Panc1 (cell line): ENCODE measurements around the gene UROD. TPM values are rescaled to one million over a fixed set of nuclear protein-coding genes. Genes with fewer than 3 reads are reported as not detected.

Experiments
- ATAC-seq: fragments of 200-7000 bp; cut with Tn5 transposase; 2 replicates; pipeline ENCODE4 v1.9.1; 2020; ENCODE audit warnings: mild to moderate bottlenecking, moderate library complexity
- Bru-seq: library from RNA; stranded (reverse); fragments of 400-500 nt; gene quantifications from one replicate; lab custom pipeline; 2021; lab: Mats Ljungman, UMichigan
- BruChase-seq, 2 experiments: library from RNA; stranded (reverse); fragments of 400-500 nt; gene quantifications; one replicate each; lab custom pipeline; 2021; lab: Mats Ljungman, UMichigan
- BruUV-seq: library from RNA; stranded (reverse); fragments of 400-500 nt; replicated peaks from 2 replicates; lab custom pipeline; 2021; lab: Mats Ljungman, UMichigan
- CTCF ChIA-PET: fragments of 300-600 bp; sonication (Branson Sonifier 250); formaldehyde crosslinking; loops from one replicate; lab custom pipeline; 2022; ENCODE audit warnings: antibody characterized with exemption; lab: Charles Lee
- POLR2A ChIA-PET: fragments of 300-600 bp; sonication (Branson Sonifier 250); formaldehyde crosslinking; loops from one replicate; lab custom pipeline; 2022; ENCODE audit warnings: antibody characterized with exemption; lab: Charles Lee
- DNase-seq: peaks from one replicate; pipeline ENCODE4 v3.0.0-alpha.2; 2010; ENCODE audit warnings: low read depth, low spot score
- H3K27ac ChIP-seq: 2 replicates; pipeline ENCODE4 v1.5.1; 2011; ENCODE audit warnings: mild to moderate bottlenecking, low read length, inconsistent platforms
- H3K27me3 ChIP-seq: fragments of 200-500 bp; sonication (Bioruptor generic); 2 replicates; pipeline ENCODE4 v1.6.0; 2014; ENCODE audit warnings: low read length, inconsistent platforms; ENCODE audit not compliant: control insufficient read depth, insufficient read depth
- H3K36me3 ChIP-seq: fragments of 200-500 bp; sonication (Bioruptor generic); 2 replicates; pipeline ENCODE4 v1.5.1; 2014; ENCODE audit warnings: inconsistent platforms, mild to moderate bottlenecking, low read length, moderate library complexity; ENCODE audit not compliant: control insufficient read depth, insufficient read depth
- H3K4me1 ChIP-seq: 2 replicates; pipeline ENCODE4 v1.5.1; 2011; ENCODE audit warnings: inconsistent platforms, mild to moderate bottlenecking, low read length, moderate library complexity; ENCODE audit not compliant: control insufficient read depth, insufficient read depth
- H3K4me3 ChIP-seq, 2 experiments: 2 replicates each; pipeline ENCODE4 v1.5.1; 2011 to 2012; ENCODE audit warnings: low read depth in 2 of 2, low read length in 2 of 2, mild to moderate bottlenecking in 2 of 2, inconsistent platforms in 1 of 2, moderate library complexity in 1 of 2
- H3K9me3 ChIP-seq: fragments of 200-500 bp; sonication (Bioruptor generic); 2 replicates; pipeline ENCODE4 v1.5.1; 2014; ENCODE audit warnings: low read depth, mild to moderate bottlenecking, inconsistent platforms, low read length, moderate library complexity; ENCODE audit not compliant: control insufficient read depth, insufficient read depth
- POLR2AphosphoS5 ChIP-seq: IDR thresholded peaks from 2 replicates; pipeline ENCODE4 v1.6.1; 2012; ENCODE audit warnings: mild to moderate bottlenecking, low read depth, low read length, moderate library complexity
- SIN3A ChIP-seq: IDR thresholded peaks from 2 replicates; pipeline ENCODE4 v1.6.1; 2012; ENCODE audit warnings: low read depth, mild to moderate bottlenecking, low read length, moderate library complexity, borderline replicate concordance; ENCODE audit not compliant: insufficient read depth
- TCF7L2 ChIP-seq: IDR thresholded peaks from 2 replicates; pipeline ENCODE4 v1.6.1; 2011; ENCODE audit warnings: mild to moderate bottlenecking, low read depth, low read length, inconsistent platforms
- in situ Hi-C: cut with HindIII; loops from 2 replicates; pipeline ENCODE4 v1.10.0; 2016; ENCODE audit warnings: low sequenced_read_pairs, low pct_unique_long_range_greater_than_20kb
- intact Hi-C: fragments of 100-400 bp; cut with micrococcal nuclease; formaldehyde crosslinking; loops from one replicate; pipeline ENCODE4 v1.10.0; 2022; ENCODE audit not compliant: unreplicated experiment
- long read RNA-seq: library from polyadenylated mRNA; unstranded; transcript quantifications from one replicate; pipeline ENCODE4 v2.0.0, GENCODE V29; 2021; ENCODE audit not compliant: unreplicated experiment
- polyA plus RNA-seq: library from polyadenylated mRNA; unstranded; fragments of >200 nt; gene quantifications from one replicate; pipeline ENCODE4 v1.2.1, GENCODE V29; 2012; ENCODE audit warnings: missing spikeins; ENCODE audit not compliant: insufficient read length
- total RNA-seq: library from RNA; stranded (reverse); gene quantifications from one replicate; pipeline ENCODE4 v1.2.1, GENCODE V29; 2021; ENCODE audit not compliant: unreplicated experiment
- TF ChIP-seq, protein P1 (sequence below), 2 experiments: IDR thresholded peaks; 2 replicates each; pipeline ENCODE4 v1.6.1; 2011 to 2012; ENCODE audit warnings: low read depth in 2 of 2, control low read depth in 1 of 2, low read length in 1 of 2, mild to moderate bottlenecking in 1 of 2, moderate library complexity in 1 of 2; ENCODE audit not compliant: insufficient read depth in 1 of 2
- TF ChIP-seq, protein P2 (sequence below): fragments of 450-650 bp; IDR thresholded peaks from 2 replicates; pipeline ENCODE4 v1.5.1; 2017; ENCODE audit warnings: mild to moderate bottlenecking

UROD gene
- total RNA-seq (76.8 TPM), Bru-seq, nascent RNA (percentile 80 among the genes with signal in this experiment), BruChase-seq, experiment 1, labeled RNA remaining after a 2-hour chase (percentile 82 among the genes with signal in this experiment), BruChase-seq, experiment 2, labeled RNA remaining after a 6-hour chase (percentile 87 among the genes with signal in this experiment)
- 96.1 TPM for polyA plus RNA-seq
- long read RNA-seq, transcript UROD-201 (10 exons, 1,300 nt): major isoform, 39 of 79 reads
- long read RNA-seq, partial matches to known transcripts: 22 of 79 reads
- long read RNA-seq, other reads (novel, unspliced or antisense): 13 of 79 reads

DNA sequence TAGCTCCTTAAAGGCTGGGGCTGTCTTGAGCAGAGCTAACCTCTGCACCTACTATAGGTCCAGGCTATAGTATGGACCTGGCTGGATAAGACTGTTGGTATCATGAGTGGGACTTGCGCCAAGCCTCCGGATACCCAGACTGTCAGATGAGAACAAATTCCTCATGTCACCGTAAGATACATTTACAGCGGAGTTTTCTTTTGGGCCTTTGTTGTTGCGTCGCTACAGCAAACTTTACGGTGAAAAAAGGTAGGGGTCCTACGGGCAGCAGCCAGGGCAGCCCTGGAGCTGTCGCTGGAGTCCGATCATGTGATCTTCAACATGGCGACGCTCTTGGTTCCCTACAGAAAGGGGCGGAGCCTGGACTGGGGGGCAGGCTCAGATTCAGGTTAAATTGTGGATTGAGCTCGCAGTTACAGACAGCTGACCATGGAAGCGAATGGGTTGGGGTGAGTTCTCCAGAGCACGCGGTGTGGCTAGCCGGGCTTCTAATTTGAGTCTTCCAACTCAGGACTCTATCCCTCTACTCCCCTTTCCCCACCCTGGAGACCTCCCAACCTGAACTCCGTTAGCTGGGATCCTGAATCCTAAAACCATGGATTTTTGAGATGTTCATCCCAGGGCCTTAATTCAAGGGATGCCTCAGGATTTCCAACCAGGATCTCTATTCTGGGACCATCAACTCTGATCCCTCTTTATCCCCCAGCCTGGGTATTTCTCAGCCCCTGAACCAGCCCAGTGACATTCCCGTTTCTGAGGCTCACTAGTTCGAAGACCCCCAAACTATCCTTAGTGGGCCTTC lies at the start of gene UROD:
Gene UROD (plus strand): TSS at position 418 of the 802 bp plus-strand sequence. CDS start 12 bp downstream, at position 430.
- Histone ChIP-seq H3K36me3 (no peaks in the 10 kb centered on the region; the same call in 1 of the 2 replicates), H3K4me3 (peak within 1 kb of the TSS; percentile 89 to 94), H3K27ac (peak within 1 kb of the TSS; percentile 80), H3K4me1 (peaks cover 17% of the 10 kb centered on the region), H3K27me3 (no peaks in the 10 kb centered on the region), H3K9me3 (no peaks in the 10 kb centered on the region)
- intact Hi-C loops: loop anchor here (1.0 to 10.0 kb wide), 4 partner anchors 175 to 480 kb away; partner anchors contain the start of genes TESK2 and ZSWIM5
- ChIA-PET POLR2A (interaction anchor here (0.6 to 0.7 kb wide), 2 partner anchors 23 to 293 kb away, joined by 3 read pairs; no protein-coding TSS in a partner anchor), CTCF (interaction anchor here (1.1 to 1.4 kb wide), 3 partner anchors 212 to 480 kb away, joined by 3 to 6 read pairs (median 3); partner anchors contain the start of gene PLK3)
- TF ChIP-seq POLR2AphosphoS5 (peak; percentile 92), TCF7L2 (no peak), SIN3A (peak; percentile 99)
- no TSS peak for BruUV-seq
- in situ Hi-C loops: no loop called here
- ATAC-seq (peak; percentile 84), DNase-seq (peak; percentile 94)

DNA sequence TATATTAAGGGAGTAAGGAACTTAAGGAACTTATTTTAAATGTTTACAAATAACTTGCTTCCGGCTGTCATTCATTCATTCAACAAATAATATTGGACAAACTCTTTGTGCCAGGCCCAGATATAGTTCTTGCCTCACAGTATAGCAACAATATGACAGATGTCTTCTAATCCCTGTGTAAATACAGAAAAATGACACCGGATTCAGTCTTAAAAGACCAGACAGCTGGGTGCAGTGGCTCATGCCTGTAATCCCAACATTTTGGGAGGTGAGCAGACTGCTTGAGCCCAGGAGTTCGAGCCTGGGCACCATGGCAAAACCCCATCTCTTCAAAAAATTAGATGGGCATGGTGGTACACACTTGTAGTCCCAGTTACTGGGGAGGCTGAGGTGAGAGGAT lies 49.3 kb upstream of the UROD start:
- Histone ChIP-seq H3K9me3 (no peaks in the 10 kb centered on the region), H3K4me3 (no peak overlapping the region), H3K36me3 (no peaks in the 10 kb centered on the region), H3K27me3 (no peaks in the 10 kb centered on the region), H3K4me1 (no peaks in the 10 kb centered on the region), H3K27ac (no peak overlapping the region)
- TF ChIP-seq, protein P1, sequence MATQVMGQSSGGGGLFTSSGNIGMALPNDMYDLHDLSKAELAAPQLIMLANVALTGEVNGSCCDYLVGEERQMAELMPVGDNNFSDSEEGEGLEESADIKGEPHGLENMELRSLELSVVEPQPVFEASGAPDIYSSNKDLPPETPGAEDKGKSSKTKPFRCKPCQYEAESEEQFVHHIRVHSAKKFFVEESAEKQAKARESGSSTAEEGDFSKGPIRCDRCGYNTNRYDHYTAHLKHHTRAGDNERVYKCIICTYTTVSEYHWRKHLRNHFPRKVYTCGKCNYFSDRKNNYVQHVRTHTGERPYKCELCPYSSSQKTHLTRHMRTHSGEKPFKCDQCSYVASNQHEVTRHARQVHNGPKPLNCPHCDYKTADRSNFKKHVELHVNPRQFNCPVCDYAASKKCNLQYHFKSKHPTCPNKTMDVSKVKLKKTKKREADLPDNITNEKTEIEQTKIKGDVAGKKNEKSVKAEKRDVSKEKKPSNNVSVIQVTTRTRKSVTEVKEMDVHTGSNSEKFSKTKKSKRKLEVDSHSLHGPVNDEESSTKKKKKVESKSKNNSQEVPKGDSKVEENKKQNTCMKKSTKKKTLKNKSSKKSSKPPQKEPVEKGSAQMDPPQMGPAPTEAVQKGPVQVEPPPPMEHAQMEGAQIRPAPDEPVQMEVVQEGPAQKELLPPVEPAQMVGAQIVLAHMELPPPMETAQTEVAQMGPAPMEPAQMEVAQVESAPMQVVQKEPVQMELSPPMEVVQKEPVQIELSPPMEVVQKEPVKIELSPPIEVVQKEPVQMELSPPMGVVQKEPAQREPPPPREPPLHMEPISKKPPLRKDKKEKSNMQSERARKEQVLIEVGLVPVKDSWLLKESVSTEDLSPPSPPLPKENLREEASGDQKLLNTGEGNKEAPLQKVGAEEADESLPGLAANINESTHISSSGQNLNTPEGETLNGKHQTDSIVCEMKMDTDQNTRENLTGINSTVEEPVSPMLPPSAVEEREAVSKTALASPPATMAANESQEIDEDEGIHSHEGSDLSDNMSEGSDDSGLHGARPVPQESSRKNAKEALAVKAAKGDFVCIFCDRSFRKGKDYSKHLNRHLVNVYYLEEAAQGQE (IDR thresholded peaks at IDR 0.05; ENCODE audit: insufficient read depth in 1 of 2, low read depth in 2 of 2, low read length in 1 of 2): no peak
- no peak for TF ChIP-seq SIN3A
- no peak for TF ChIP-seq POLR2AphosphoS5
- no peak for TF ChIP-seq TCF7L2
- TF ChIP-seq, protein P2, sequence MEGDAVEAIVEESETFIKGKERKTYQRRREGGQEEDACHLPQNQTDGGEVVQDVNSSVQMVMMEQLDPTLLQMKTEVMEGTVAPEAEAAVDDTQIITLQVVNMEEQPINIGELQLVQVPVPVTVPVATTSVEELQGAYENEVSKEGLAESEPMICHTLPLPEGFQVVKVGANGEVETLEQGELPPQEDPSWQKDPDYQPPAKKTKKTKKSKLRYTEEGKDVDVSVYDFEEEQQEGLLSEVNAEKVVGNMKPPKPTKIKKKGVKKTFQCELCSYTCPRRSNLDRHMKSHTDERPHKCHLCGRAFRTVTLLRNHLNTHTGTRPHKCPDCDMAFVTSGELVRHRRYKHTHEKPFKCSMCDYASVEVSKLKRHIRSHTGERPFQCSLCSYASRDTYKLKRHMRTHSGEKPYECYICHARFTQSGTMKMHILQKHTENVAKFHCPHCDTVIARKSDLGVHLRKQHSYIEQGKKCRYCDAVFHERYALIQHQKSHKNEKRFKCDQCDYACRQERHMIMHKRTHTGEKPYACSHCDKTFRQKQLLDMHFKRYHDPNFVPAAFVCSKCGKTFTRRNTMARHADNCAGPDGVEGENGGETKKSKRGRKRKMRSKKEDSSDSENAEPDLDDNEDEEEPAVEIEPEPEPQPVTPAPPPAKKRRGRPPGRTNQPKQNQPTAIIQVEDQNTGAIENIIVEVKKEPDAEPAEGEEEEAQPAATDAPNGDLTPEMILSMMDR: no peak
- ATAC-seq: no peak
- DNase-seq: no peak
- ChIA-PET POLR2A (no interaction called here), CTCF (no interaction called here)
- in situ Hi-C loops (no loop called here), intact Hi-C loops (no loop called here)
- BruUV-seq: no TSS peak
